ENCODE measurements around the gene ELMOD3.

GRCh38 chr2:85354286-85355072 is at the start of gene ELMOD3, which contains the start of gene RETSAT:
- TF ChIP-seq USF1 (IDR thresholded peaks at IDR 0.05; ENCODE audit: borderline replicate concordance, low read depth), result no peak
- TF ChIP-seq FOXM1 (IDR thresholded peaks at IDR 0.05; ENCODE audit: low read depth), result no peak
- 0 out of 2 replicates have a peak, but pooled peaks have one; percentile 24 for TF ChIP-seq GABPA (IDR thresholded peaks at IDR 0.05; ENCODE audit: low read depth)
- TF ChIP-seq CTCF (IDR thresholded peaks at IDR 0.05), result no peak
- TF ChIP-seq EP300 (IDR thresholded peaks at IDR 0.05; ENCODE audit: borderline replicate concordance in 1 of 2, low read depth in 1 of 2, low read length in 1 of 2), result peak in 1 of 2 experiments; percentile 44; a peak in 1 of 4 replicates
- TF ChIP-seq MXI1 (IDR thresholded peaks at IDR 0.05; ENCODE audit: low read depth, low read length), result peak; percentile 66
- TF ChIP-seq EZH2phosphoT487 (IDR thresholded peaks at IDR 0.05; ENCODE audit: borderline replicate concordance, low read depth), result no peak
- TF ChIP-seq YY1 (IDR thresholded peaks at IDR 0.05; ENCODE audit: low read depth), result no peak; the same call in 1 of the 2 replicates
- TF ChIP-seq TEAD4 (IDR thresholded peaks at IDR 0.05; ENCODE audit: borderline replicate concordance, insufficient read depth), result no peak
- TF ChIP-seq TAF1 (IDR thresholded peaks at IDR 0.05; ENCODE audit: borderline replicate concordance, low read depth, low read length), result peak; percentile 98
- TF ChIP-seq SIN3A (IDR thresholded peaks at IDR 0.05; ENCODE audit: borderline replicate concordance, low read depth, low read length), result peak; percentile 43; the same call in 1 of the 2 replicates
- TF ChIP-seq SMC3 (IDR thresholded peaks at IDR 0.05; ENCODE audit: low read depth, low read length), result no peak
- TF ChIP-seq POLR2AphosphoS5 (IDR thresholded peaks at IDR 0.05; ENCODE audit: low read depth, low read length), result peak; percentile 98
